Stimulated activated effector memory CD8-positive, alpha-beta T cell treated with anti-CD3 and anti-CD28 coated beads, Interleukin-12 subunit alpha, Interleukin-12 subunit beta, amount 100 ng/mL, for 72 hours (primary cell): Measurements from ENCODE around the gene ALPK3.
A peak's percentile ranks its signal among the peaks of the same experiment; 100 is the strongest.

Experiments
- ATAC-seq: fragments of 150-1000 bp; cut with Tn5 transposase; 2 replicates; pipeline ENCODE4 v1.10.0; 2021
- DNase-seq, 2 donors: peaks; one replicate each; pipeline ENCODE4 v3.0.0; 2021 to 2022; ENCODE audit warnings: low spot score in 2 of 2
- H3K27ac Mint-ChIP-seq: one replicate; pipeline ENCODE4 v1.8.0; 2022; ENCODE audit warnings: mild to moderate bottlenecking, mixed read lengths
- H3K36me3 Mint-ChIP-seq: one replicate; pipeline ENCODE4 v1.8.0; 2022; ENCODE audit warnings: mild to moderate bottlenecking, mixed read lengths
- H3K4me1 Mint-ChIP-seq: one replicate; pipeline ENCODE4 v1.8.0; 2022; ENCODE audit warnings: mixed read lengths
- H3K4me3 Mint-ChIP-seq: one replicate; pipeline ENCODE4 v1.8.0; 2022; ENCODE audit warnings: mild to moderate bottlenecking, mixed read lengths
- H3K9me3 Mint-ChIP-seq: one replicate; pipeline ENCODE4 v1.8.0; 2022; ENCODE audit warnings: mixed read lengths

The ALPK3 gene

DNA sequence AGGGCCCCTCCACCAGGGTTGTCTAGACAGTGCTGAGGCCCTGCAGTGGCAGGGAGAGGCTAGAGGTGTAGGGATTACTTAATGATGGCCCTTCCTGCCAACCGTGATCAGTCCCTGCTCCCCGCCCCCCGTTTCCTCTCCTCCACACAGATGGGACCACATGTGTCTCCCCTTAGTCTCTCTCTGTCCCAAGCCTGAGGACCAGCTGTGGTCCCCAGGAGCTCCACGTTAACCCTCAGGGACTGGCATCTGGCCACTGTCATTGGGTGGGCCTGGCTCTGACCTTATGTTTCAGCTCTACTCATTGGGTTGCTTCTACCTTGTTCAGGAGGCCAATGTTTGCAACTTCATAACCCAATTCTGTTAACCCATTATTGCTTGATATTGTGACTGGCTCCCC lies 6.0 kb upstream of the ALPK3 start:
- DNase-seq (no peak), ATAC-seq (no peak)
- Mint-ChIP-seq H3K27ac (peak overlapping the region; percentile 5), H3K9me3 (no peaks in the 10 kb centered on the region), H3K36me3 (peaks cover 5% of the 10 kb centered on the region), H3K4me1 (no peaks in the 10 kb centered on the region), H3K4me3 (no peak overlapping the region)

DNA sequence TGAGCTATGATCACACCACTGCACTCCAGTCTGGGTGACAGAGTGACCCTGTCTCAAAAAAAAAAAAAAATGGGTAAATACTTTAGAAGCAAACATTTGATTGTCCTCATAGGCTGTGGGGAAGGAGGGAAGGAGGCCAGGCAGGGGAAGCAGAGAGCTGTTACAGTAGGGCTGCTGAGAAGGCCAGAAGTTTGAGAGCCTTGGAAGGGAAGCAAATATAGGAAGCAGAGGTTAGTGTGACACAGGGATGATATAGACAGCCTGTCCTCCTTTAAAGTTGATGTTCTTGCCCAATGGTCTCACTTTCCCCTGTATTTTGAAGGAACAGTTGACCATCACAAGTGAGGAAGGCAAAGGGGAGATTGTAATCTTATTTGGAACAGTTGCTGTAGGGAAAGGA lies 5.3 kb upstream of the ALPK3 start:
- peak overlapping the region; percentile 5 for H3K27ac Mint-ChIP-seq

DNA sequence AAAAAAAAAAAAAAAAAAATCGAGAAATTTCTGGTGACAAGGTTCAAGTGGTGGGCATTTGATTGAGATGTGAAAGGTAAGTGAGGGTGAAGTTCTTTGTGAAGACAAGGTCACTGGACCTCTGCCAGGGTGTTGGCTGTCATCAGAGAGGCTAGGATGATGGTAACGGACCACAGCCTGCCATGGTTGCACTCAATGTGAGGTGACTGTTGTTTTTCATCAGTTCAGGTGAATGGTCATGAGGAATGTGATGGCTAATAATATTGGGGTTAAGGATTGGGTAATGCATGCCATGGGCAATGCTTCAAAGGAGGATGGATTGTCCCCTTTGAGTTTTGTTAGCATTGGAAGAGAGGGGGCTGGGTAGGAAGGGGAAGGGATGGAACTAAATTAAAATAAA lies 4.3 kb upstream of the ALPK3 start:
- Mint-ChIP-seq H3K27ac (no peak overlapping the region), H3K4me3 (no peak overlapping the region), H3K36me3 (peaks cover 4% of the 10 kb centered on the region), H3K4me1 (peaks cover 7% of the 10 kb centered on the region), H3K9me3 (no peaks in the 10 kb centered on the region)
- ATAC-seq (no peak), DNase-seq (no peak)

More for the DNA sequence above, 5.3 kb upstream of the ALPK3 start:
- Mint-ChIP-seq H3K4me3 (no peak overlapping the region), H3K36me3 (peaks cover 10% of the 10 kb centered on the region), H3K4me1 (peaks cover 6% of the 10 kb centered on the region), H3K9me3 (no peaks in the 10 kb centered on the region)
- DNase-seq (no peak), ATAC-seq (no peak)

DNA sequence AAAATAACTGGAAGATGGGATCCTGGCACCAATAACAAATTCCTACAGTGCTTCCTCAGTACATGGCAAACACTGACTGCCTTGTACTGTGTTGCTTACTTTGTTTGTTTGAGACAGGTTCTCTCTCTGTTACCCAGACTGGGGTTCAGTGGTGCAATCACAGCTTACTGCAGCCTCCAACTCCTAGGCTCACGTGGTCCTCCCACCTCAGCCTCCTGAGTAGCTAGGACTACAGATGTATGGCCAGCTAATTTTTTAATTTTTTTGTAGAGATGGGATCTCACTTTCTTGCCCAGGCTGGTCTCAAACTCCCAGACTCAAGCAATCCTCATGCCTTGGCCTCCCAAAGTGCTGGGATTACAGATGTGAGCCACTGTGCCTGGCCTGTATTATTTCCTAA lies 3.7 kb upstream of the ALPK3 start:
- peaks cover 4% of the 10 kb centered on the region for H3K36me3 Mint-ChIP-seq
- no peaks in the 10 kb centered on the region for H3K9me3 Mint-ChIP-seq
- no peak overlapping the region for H3K4me3 Mint-ChIP-seq
- DNase-seq (no peak), ATAC-seq (no peak)
- H3K4me1 Mint-ChIP-seq: peaks cover 12% of the 10 kb centered on the region
- no peak overlapping the region for H3K27ac Mint-ChIP-seq

DNA sequence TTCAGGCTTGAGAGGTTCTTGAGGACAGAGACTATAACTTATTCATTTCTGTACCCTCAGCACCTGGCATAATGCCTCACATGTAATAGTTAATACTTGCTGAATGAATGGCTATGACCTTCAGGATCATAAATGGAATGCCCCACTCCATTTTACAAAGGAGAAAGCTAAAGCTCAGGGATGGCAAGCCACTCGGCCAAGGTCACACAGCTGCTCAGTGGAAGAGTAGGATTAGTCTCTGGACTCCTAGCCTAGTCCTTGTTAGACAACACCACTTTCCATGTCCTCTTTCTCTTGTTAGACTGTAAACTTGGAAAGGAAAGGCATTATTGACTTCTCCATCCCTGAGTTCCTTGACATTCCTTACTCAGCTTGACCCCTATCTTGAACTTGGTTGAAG lies 3.2 kb upstream of the ALPK3 start:
- Mint-ChIP-seq H3K9me3 (no peaks in the 10 kb centered on the region), H3K4me1 (peaks cover 12% of the 10 kb centered on the region), H3K36me3 (peaks cover 4% of the 10 kb centered on the region), H3K27ac (no peak overlapping the region), H3K4me3 (no peak overlapping the region)
- no peak for DNase-seq
- no peak for ATAC-seq

DNA sequence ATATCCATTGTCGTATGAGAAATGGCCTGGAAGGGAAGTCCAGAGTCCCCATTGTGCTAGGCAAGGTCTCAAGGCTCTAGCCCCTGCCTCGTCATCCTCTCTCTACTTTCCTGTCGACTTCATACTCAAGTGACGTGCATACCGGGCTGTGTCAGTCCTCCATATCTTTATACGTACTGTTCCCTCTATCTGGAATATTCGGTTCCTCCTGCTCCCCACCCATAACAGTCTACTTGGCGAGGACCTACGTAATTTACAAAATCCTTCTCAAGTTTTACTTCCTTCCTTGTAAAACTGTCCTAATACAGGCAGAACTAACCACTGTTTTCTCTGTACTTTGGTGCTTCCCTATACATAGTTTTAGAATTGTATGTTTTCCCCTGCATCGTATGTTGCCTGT lies 2.2 kb upstream of the ALPK3 start:
- H3K27ac Mint-ChIP-seq: no peak overlapping the region
- peaks cover 12% of the 10 kb centered on the region for H3K4me1 Mint-ChIP-seq

DNA sequence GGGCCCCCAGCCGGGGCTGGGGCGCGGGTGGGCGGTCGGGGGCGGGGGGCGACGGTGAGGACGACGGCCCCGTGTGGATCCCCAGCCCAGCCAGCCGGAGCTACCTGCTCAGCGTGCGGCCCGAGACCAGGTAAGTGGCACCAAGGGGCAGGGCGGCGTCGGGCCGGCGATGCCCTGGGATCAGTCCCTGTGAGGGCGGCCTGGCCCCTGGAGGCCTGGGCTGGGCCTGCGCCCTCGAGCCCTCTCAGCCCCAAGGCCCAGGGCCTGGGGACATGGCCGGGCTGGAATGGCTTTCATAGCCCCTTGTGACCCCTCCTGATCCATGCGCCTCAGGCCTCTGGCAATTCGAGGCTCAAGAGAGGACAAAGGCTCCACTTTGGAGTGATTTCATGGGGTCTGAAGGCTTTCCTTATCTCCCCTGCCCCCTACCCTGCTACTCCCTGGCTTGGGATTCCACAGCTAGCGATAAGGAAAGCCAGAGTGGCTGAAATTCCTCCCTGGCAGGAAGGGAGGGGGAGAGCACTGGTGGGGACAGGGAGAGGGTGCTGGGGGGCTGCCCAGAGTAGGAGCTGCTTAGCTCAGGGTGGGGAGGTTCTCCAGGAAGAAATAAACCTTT lies 418 bp downstream of the ALPK3 start:
- ATAC-seq: no peak
- Mint-ChIP-seq H3K27ac (peak overlapping the region; percentile 58), H3K9me3 (no peaks in the 10 kb centered on the region), H3K4me1 (peaks cover 12% of the 10 kb centered on the region), H3K4me3 (no peak overlapping the region), H3K36me3 (peaks cover 4% of the 10 kb centered on the region)
- no peak for DNase-seq

More for the DNA sequence above, 2.2 kb upstream of the ALPK3 start:
- ATAC-seq: no peak
- H3K36me3 Mint-ChIP-seq: peaks cover 4% of the 10 kb centered on the region
- H3K9me3 Mint-ChIP-seq: no peaks in the 10 kb centered on the region
- H3K4me3 Mint-ChIP-seq: no peak overlapping the region
- no peak for DNase-seq

DNA sequence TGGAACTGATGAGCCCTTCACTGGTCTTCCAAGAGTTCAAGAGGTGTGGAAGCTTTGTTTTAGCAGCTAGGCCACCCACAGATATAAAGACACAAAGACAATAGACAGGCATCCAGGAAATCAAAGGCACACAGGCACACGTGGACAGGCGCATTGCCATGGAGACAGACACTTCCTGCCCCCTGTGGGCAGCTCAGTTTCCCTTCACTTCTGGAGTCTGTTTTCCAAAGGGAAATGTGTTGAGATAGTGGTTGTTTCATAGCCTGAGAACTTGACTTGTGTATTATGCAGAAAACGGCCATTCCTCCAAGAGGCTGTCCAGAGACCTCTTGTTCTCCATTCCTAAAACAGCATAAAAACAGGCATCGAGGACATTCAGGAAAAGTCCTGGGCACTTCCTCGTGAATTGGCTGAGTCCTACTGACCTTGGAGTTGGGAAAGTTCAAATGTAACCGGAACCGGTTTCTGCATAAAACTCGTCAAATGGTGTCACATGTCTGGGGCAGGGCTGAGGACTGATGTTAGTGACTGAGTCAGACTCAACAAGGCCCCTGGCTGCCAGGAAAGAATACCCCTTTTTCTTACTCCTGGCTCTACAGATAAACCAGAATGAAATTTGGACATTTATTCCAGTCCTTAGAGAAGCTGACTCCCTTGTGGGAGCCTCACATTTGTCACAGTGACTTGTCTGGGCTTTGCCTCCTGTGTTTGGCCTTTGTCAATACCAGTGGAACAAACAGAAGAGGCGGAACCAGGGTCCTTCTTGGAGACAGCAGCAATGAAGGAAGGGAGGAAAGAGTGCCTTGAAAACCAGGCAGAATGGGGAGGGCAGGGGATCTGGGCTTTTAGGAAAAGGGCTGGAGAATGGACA lies 1.3 kb downstream of the ALPK3 start:
- H3K9me3 Mint-ChIP-seq: no peaks in the 10 kb centered on the region
- no peak for ATAC-seq
- H3K4me3 Mint-ChIP-seq: no peak overlapping the region
- DNase-seq: no peak
- peak overlapping the region; percentile 58 for H3K27ac Mint-ChIP-seq
- H3K36me3 Mint-ChIP-seq: peaks cover 4% of the 10 kb centered on the region
- peaks cover 12% of the 10 kb centered on the region for H3K4me1 Mint-ChIP-seq

DNA sequence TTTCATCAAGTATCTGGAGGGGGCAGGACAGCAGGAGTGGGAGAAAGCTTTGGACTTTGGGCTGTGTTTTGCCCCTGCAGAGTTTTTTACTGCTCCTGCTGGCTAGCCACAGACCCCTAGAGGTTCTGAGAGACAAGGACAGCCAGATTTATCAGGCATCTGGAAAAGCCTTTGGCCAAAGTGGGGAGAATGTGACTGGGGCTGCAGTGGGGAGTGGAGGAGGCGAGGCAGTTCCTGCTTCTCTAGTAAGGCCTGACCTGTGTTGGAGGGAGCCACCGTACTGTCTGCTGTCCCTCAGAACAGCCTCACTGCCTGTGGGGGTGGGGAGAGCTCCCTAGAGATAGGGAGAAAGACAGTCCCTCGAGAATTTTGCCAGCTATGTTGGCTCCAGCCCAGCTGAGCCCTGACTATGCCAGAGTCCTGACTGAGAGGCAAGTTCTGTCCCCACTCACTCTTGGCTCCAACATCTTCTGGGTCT lies 2.2 kb downstream of the ALPK3 start:
- Mint-ChIP-seq H3K4me1 (peaks cover 12% of the 10 kb centered on the region), H3K4me3 (no peak overlapping the region), H3K9me3 (no peaks in the 10 kb centered on the region), H3K27ac (peak overlapping the region; percentile 35), H3K36me3 (peaks cover 4% of the 10 kb centered on the region)
- DNase-seq (no peak), ATAC-seq (no peak)

DNA sequence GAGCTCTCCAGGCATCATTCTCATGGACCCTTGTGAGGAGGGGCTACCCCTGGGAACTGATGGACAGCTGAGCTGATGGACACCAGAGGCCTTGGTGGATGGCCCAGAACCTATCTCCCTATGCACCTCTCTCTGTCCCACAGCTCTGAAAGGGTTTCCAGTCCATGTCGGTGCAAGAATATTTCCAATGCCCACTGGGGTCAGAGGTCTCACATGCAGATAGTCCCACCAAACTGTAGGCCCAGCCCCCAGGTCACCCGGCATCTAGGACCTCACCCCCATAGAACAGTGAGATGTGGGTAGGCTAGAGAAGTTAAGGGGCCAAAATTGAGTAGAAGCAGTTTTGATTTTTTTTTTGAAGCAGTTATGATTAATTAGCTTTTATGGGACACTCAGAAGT lies 2.6 kb downstream of the ALPK3 start:
- ATAC-seq (no peak), DNase-seq (no peak)
- H3K9me3 Mint-ChIP-seq: no peaks in the 10 kb centered on the region
- peaks cover 12% of the 10 kb centered on the region for H3K4me1 Mint-ChIP-seq
- no peak overlapping the region for H3K27ac Mint-ChIP-seq
- H3K36me3 Mint-ChIP-seq: peaks cover 4% of the 10 kb centered on the region
- no peak overlapping the region for H3K4me3 Mint-ChIP-seq

DNA sequence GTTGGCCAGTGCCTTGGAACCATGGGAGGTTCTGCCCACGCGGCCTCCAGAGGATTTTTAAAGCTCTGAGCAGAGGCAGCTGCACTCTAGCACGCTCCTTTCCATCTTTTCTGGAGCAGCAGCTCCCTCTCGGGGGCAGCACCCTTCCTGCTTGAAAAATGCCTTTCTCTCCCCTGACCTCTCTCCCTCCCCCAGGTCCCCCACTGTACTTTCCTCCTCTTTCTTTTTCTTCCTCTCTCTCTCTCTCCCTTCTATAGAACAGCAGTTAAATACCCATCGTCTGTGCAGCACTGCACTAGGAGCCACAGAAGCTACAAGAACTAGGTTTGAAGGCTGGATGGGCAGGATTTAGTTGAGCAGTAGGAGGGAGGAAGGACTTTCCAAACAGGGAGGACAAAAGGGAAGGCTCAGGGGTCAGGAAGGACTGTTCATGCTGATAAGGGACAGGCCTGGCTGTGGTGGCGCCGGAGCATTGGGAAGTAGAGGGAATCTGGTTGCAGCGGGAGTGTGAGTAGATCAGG lies 4.4 kb downstream of the ALPK3 start:
- Mint-ChIP-seq H3K9me3 (no peaks in the 10 kb centered on the region), H3K27ac (no peak overlapping the region), H3K36me3 (peaks cover 2% of the 10 kb centered on the region), H3K4me1 (peaks cover 9% of the 10 kb centered on the region), H3K4me3 (no peak overlapping the region)
- no peak for DNase-seq
- no peak for ATAC-seq

DNA sequence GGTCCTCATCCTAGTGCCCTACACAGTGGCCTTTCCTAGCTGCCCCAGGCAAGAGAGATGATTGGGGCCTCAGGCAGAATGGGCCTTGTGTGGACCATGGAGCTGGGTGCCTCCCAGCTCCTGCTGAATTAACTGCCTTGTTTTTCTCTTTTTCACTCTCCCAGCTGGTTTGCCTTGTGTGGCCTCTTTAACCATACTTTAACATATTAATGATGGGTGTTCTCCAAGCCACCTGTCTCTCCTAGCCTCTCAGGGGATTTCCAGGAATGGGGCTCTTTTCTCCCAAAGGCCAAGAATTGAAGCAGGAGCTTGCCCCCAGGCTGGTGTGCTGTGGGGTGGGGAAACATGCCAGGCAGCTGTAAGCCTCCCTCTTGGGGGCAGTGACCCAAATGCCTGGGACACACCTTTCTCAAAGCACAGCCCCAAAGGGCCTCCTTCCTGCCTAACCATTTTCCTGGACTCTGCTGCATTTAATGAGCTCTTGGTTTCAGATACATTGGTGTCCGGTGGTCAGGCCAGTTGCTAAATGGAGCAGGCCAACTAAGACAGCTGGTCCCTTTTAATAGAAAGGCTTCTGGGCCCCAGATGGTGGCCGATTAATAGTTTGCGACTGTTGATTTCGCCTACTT lies 5.6 kb downstream of the ALPK3 start:
- Mint-ChIP-seq H3K4me1 (peaks cover 6% of the 10 kb centered on the region), H3K9me3 (no peaks in the 10 kb centered on the region)
- ATAC-seq: no peak

DNA sequence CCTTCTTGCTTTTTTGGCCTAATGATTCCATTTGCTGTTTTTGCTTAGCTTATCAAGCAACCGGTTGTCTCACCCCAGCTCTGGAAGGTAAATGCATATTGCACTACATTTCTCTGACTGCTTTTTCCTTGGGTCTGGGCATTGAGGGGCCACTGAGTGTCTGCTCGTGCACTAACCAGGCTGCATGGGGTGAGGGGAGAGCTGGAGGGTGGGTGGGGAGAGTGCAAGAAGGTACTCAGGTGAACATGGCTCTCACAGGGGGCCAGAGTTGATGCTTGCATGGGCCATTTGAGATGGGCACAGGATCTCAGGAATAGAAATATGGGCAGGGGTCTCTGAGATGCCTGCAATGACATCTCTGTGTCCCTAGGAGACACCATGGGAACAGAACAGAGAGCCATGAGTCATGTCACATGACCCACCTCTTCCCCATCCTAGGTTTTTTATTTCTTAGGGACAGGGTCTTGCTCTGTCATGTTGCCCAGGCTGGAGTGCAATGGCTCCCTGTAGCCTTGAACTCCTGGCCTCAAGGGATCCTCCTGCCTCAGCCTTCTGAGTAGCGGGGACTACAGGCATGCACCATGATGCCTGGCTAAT lies 6.2 kb downstream of the ALPK3 start:
- Mint-ChIP-seq H3K4me3 (no peak overlapping the region), H3K36me3 (no peaks in the 10 kb centered on the region), H3K27ac (no peak overlapping the region), H3K4me1 (no peaks in the 10 kb centered on the region), H3K9me3 (no peaks in the 10 kb centered on the region)
- ATAC-seq (no peak), DNase-seq (no peak)

More for the DNA sequence above, 5.6 kb downstream of the ALPK3 start:
- DNase-seq: no peak
- H3K27ac Mint-ChIP-seq: no peak overlapping the region
- H3K36me3 Mint-ChIP-seq: no peaks in the 10 kb centered on the region
- no peak overlapping the region for H3K4me3 Mint-ChIP-seq

DNA sequence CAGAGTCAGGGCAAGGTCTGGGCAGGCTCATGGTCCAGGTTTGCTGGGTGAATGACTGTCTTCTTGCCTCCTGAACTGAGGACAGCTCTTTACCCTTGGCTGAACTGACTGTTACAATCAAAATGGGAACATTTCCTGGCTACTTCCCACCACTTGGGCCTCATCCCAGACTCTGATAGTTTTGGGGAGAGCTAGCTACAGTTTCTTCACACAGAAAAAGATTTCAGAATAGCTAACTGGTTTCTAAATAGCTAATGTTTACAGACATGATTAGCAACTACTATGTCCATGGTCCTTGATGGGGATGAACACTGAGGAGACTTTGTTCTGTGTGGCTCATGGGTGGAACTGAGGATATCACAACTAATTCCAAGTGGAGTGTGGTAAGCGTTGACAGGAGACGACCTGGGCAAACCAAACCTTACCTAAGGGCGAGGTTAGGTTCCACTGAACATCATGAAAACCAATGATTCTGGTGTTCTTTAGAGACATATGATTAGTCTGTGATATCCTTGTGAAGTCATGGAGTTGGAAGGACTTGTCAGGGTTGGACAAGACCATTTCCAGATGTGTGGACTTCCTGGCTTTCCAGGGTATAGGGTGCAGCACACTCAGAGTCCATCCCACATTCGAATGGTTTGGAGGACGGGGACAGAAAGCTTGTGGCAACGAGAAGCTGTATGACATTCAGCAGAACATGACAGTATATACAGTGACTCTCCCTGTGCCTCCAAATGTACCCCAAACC lies 7.3 kb downstream of the ALPK3 start:
- DNase-seq (no peak), ATAC-seq (no peak)
- Mint-ChIP-seq H3K9me3 (no peaks in the 10 kb centered on the region), H3K27ac (peak overlapping the region; percentile 46), H3K4me1 (no peaks in the 10 kb centered on the region), H3K36me3 (no peaks in the 10 kb centered on the region), H3K4me3 (no peak overlapping the region)
